Psoas muscle (tissue), 8 donors: ENCODE measurements around the gene TMEM200A. TPM values are rescaled to one million over a fixed set of nuclear protein-coding genes. Genes with fewer than 3 reads are reported as not detected.

Experiments used
- ATAC-seq, 4 donors: fragments of 200-7000 bp; cut with Tn5 transposase; one replicate each; pipeline ENCODE4 v1.9.1; 2020; ENCODE audit warnings: moderate library complexity in 3 of 4, mild to moderate bottlenecking in 2 of 4
- DNase-seq, 2 donors: peaks; one replicate each; pipeline ENCODE4 v3.0.0-alpha.2; 2020
- H3K27ac ChIP-seq: fragments of 200-600 bp; one replicate; pipeline ENCODE4 v1.8.0; 2022
- H3K27me3 ChIP-seq, 3 donors: fragments of 200-600 bp in 1 of 3; one replicate each; pipeline versions ENCODE4 v1.6.1 to v1.8.0; 2013 to 2022; ENCODE audit warnings: low read length in 2 of 3, mild to moderate bottlenecking in 2 of 3, moderate library complexity in 1 of 3; ENCODE audit not compliant: insufficient read depth in 3 of 3
- H3K36me3 ChIP-seq, 2 donors: fragments of 200-600 bp in 1 of 2; one replicate each; pipeline versions ENCODE4 v1.6.1 to v1.8.0; 2013 to 2022; ENCODE audit warnings: low read depth in 1 of 2, mild to moderate bottlenecking in 1 of 2, moderate library complexity in 1 of 2; ENCODE audit not compliant: insufficient read depth in 1 of 2
- H3K4me1 ChIP-seq: fragments of 200-600 bp; one replicate; pipeline ENCODE4 v1.8.0; 2022
- H3K4me3 ChIP-seq: fragments of 200-600 bp; one replicate; pipeline ENCODE4 v1.8.0; 2022; ENCODE audit warnings: mild to moderate bottlenecking
- H3K9me3 ChIP-seq: fragments of 200-600 bp; one replicate; pipeline ENCODE4 v1.8.0; 2022
- WGBS, 3 donors: extraction: QIAGEN DNeasy Blood & Tissue Kit; methylation state at CpG; one replicate each; pipeline versions ENCODE4 v1.1.6 to v1.1.7; 2013; 5-methylcytosine and 5-hydroxymethylcytosine counted together
- intact Hi-C, 2 donors: fragments of 100-400 bp; cut with DNase I; formaldehyde crosslinking; loops; one replicate each; pipeline versions ENCODE4 v1.11.0 to v1.14.2; 2022
- polyA plus RNA-seq, 3 donors: library from polyadenylated mRNA; stranded (reverse); fragments of 200-250 nt; gene quantifications; one replicate each; pipeline ENCODE4 v1.2.3, GENCODE V29; 2013
- total RNA-seq, 4 donors: library from RNA; stranded (reverse); fragmentation: NEBNext Ultra II Directional in 2 of 4; extraction: Animal tissue kit (Norgen Biotek cat#: 25700) in 2 of 4; gene quantifications; one replicate each; pipeline versions ENCODE4 v1.2.1 to v1.2.4, GENCODE V29; 2021 to 2023
- TF ChIP-seq, protein P1 (sequence below): fragments of 200-600 bp; IDR thresholded peaks from one replicate; pipeline ENCODE4 v1.8.0; 2022; ENCODE audit warnings: antibody characterized with exemption
- donor health status: healthy with polysubstance abuse.
- donor health status: DM: no; HTN: no; CAD: no; lungs with moderate emphysema.
- donor health status: Bipolar disorder and iron deficiency.
- donor health status: healthy.
- donor health status: DM: yes; HTN: yes; CAD: no.
- donor health status: DM: no; HTN: no; CAD: no.
- donor health status: DM: no; HTN: no; CAD: no.
- donor health status: DM: yes; HTN: yes; CAD: no.

TMEM200A gene
- total and polyA plus RNA-seq, 7 donors, result 0.05 to 0.81 (median 0.12) TPM

GRCh38 chr6:130467146-130468050, 101.6 kb downstream of the TMEM200A start:
- TF ChIP-seq, protein P1, sequence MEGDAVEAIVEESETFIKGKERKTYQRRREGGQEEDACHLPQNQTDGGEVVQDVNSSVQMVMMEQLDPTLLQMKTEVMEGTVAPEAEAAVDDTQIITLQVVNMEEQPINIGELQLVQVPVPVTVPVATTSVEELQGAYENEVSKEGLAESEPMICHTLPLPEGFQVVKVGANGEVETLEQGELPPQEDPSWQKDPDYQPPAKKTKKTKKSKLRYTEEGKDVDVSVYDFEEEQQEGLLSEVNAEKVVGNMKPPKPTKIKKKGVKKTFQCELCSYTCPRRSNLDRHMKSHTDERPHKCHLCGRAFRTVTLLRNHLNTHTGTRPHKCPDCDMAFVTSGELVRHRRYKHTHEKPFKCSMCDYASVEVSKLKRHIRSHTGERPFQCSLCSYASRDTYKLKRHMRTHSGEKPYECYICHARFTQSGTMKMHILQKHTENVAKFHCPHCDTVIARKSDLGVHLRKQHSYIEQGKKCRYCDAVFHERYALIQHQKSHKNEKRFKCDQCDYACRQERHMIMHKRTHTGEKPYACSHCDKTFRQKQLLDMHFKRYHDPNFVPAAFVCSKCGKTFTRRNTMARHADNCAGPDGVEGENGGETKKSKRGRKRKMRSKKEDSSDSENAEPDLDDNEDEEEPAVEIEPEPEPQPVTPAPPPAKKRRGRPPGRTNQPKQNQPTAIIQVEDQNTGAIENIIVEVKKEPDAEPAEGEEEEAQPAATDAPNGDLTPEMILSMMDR, result no peak
- no peak for DNase-seq
- no peak overlapping the region for H3K27ac ChIP-seq
- 81 to 88% (median 84%) methylated on average over 1 of the region's 1 CpG for WGBS, 3 donors
- no peaks in the 10 kb centered on the region for H3K27me3 ChIP-seq
- H3K4me1 ChIP-seq, result no peaks in the 10 kb centered on the region
- H3K36me3 ChIP-seq, result no peaks in the 10 kb centered on the region
- H3K9me3 ChIP-seq, result no peaks in the 10 kb centered on the region
- intact Hi-C loops, result no loop called here
- H3K4me3 ChIP-seq, result no peak overlapping the region
- no peak for ATAC-seq

DNA sequence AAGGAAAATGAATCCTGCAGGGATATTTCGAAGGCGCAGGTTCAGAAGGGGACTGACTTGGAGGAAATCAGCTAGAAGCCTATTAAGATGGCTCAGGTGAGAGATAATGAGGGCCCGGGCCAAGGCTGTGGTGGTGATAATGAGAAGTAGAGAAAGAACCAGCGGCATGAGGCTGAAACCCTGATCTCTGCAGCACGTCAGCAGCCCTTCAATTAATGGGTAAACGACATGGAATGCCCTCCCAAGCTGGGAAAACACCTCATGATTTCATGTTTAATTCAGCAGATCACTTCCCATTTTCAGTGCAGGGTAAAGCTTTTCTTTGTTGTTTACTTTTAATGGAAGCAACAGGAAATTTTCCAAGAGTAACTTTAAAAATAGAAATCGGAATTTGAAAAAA, 104.9 kb downstream of the TMEM200A start:
- no peaks in the 10 kb centered on the region for H3K27me3 ChIP-seq
- 78 to 87% (median 79%) methylated on average over 7 of the region's 7 CpGs for WGBS, 3 donors
- DNase-seq (no peak), ATAC-seq (no peak)
- no peaks in the 10 kb centered on the region for H3K4me1 ChIP-seq
- H3K9me3 ChIP-seq, result no peaks in the 10 kb centered on the region
- no peaks in the 10 kb centered on the region for H3K36me3 ChIP-seq
- H3K4me3 ChIP-seq, result no peak overlapping the region
- TF ChIP-seq, protein P1, result no peak
- intact Hi-C loops, result no loop called here
- H3K27ac ChIP-seq, result no peak overlapping the region

DNA sequence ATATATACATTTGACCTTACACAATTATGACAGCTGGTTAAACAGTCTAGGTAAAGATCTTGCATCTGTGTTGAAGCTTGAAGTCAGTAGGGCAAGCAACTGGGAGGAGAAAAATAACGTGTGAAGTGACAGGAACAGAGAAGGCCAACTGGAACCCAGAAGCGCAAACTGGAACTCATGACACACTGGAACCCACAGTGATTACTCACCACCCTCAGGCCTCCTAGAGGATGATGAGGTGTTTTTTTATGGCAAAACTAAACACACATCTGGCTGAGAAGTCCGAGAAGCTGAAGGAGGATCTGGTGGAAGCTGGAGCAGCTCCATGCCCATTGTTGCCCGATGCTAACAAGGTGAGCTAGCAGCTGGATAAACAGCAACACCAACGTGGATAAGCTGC, 108.1 kb downstream of the TMEM200A start:
- H3K36me3 ChIP-seq, result no peaks in the 10 kb centered on the region
- no peaks in the 10 kb centered on the region for H3K9me3 ChIP-seq
- DNase-seq (no peak), ATAC-seq (no peak)
- WGBS, 3 donors, result 72 to 85% (median 83%) methylated on average over 5 of the region's 5 CpGs
- no peak overlapping the region for H3K4me3 ChIP-seq
- no peaks in the 10 kb centered on the region for H3K4me1 ChIP-seq
- TF ChIP-seq, protein P1, result no peak
- intact Hi-C loops, result no loop called here
- H3K27me3 ChIP-seq, result no peaks in the 10 kb centered on the region
- H3K27ac ChIP-seq, result no peak overlapping the region

- Histone ChIP-seq H3K9me3 (no peaks in the 10 kb centered on the region), H3K4me3 (no peak overlapping the region), H3K36me3 (no peaks in the 10 kb centered on the region), H3K27me3 (no peaks in the 10 kb centered on the region), H3K4me1 (no peaks in the 10 kb centered on the region), H3K27ac (no peak overlapping the region)
- TF ChIP-seq, protein P1, result no peak
- DNase-seq (no peak), ATAC-seq (no peak)
- intact Hi-C loops, result no loop called here
- 76 to 83% (median 77%) methylated on average over 5 of the region's 5 CpGs for WGBS, 3 donors
Observed at GRCh38 chr6:130482645-130483390, 117.0 kb downstream of the TMEM200A start.
